ENCODE measurements around the gene CREBL2.
"Not testable (repeated sequence)": the region's sequence is repeated elsewhere in the genome, so short reads cannot be mapped to it uniquely, and the experiment has no call there.

Gene CREBL2

GRCh38 chr12:12636641-12637040 is 25.0 kb downstream of the CREBL2 start:
- DNase-seq (ENCODE audit: low read depth): no peak

GRCh38 chr12:12639995-12640394 is 28.3 kb downstream of the CREBL2 start:
- not testable (repeated sequence) for DNase-seq (ENCODE audit: low read depth)

GRCh38 chr12:12641650-12642049 is 30.0 kb downstream of the CREBL2 start:
- no peak for DNase-seq (ENCODE audit: low read depth)

DNA sequence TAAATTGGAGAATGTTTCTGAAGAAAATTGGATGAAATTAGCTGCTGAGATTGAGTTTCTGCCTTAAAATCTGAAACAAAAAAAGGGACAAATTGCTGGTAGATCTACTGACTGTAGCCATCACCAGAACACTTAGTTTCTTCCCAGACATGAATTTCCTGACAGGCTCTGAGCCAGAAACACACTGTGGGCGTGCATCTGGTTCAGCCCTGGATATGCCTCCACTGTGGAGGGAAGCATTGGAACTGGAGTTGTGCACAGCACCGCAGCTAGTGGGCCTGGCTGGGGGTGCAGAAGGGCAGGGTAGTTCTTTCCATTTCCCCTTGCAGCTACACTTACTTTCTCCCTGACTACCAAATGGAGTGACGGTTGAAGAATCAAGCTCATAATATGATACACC is 31.2 kb downstream of the CREBL2 start:
- no peak for DNase-seq (ENCODE audit: low read depth)

GRCh38 chr12:12645485-12645884 is 33.8 kb downstream of the CREBL2 start:
- DNase-seq (ENCODE audit: low read depth): peak; percentile 20

DNA sequence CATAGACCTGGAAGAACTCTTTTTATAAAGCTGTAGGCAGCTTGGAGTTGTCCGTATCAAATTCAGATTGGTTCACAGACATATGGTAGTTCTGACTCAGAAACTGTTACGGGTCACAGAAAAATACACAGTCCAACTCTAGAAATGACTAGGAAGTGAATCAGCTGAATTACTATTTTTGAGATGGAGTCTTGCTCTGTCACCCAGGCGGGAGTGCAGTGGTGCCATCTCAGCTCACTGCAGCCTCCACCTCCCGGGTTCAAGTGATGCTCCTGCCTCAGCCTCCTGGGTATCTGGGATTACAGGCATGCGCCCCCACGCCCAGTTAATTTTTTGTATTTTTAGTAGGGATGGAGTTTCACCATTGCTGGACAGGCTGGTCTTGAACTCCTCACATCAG is 34.3 kb downstream of the CREBL2 start:
- DNase-seq (ENCODE audit: low read depth): peak; percentile 51

- no peak for DNase-seq (ENCODE audit: low read depth)
These were observed 34.9 kb downstream of the CREBL2 start for GRCh38 chr12:12646483-12647072.

- no peak for DNase-seq (ENCODE audit: low read depth)
These were observed 36.6 kb downstream of the CREBL2 start for GRCh38 chr12:12648284-12648683.

DNA sequence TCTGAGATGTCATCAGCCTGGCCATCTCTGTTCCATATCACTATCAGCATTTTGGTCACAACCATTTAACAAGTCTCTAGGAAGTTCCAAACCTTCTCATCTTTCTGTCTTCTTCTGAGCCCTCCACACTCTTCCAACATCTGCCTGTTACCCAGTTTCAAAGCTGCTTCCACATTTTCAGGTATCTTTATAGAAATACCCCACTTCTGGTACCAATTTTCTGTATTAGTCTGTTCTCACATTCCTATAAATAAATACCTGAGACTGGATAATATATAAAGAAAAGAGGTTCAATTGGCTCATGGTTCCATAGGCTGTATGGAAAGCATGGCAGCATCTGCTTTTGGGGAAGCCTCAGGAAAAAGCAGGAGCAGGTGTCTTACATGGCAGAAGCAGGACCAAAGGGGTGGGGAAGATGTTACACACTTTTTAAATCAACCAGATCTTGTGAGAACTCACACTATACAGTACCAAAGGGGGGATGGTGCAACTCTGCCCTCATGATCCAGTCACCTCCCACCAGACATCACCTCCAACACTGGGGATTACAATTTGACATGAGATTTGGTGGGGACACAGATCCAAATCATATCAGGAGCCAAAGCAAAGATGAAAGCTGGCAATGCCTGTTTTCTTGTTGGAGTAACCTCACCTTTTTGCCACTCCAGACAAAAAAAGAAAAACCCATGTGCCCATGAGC is 37.4 kb downstream of the CREBL2 start:
- no peak for DNase-seq (ENCODE audit: low read depth)

- DNase-seq (ENCODE audit: low read depth): no peak
These were observed 40.1 kb downstream of the CREBL2 start for GRCh38 chr12:12651752-12652151.

DNA sequence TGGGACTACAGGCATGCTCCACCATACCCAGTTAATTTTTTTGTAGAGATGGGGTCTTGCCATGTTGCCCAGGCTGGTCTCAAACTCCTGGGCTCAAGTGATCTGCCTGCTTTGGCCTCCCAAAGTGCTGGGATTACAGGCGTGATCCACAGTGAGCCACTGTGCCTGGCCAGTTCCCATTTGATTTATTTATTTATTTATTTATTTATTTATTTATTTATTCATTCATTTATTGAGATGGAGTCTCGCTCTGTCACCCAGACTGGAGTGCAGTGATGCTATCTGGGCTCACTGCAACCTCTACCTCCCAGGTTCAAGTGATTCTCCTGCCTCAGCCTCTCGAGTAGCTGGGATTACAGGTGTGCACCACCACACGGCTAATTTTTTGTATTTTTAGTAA is 41.0 kb downstream of the CREBL2 start:
- not testable (repeated sequence) for DNase-seq (ENCODE audit: low read depth)

GRCh38 chr12:12653922-12654321 is 42.2 kb downstream of the CREBL2 start:
- no peak for DNase-seq (ENCODE audit: low read depth)

DNA sequence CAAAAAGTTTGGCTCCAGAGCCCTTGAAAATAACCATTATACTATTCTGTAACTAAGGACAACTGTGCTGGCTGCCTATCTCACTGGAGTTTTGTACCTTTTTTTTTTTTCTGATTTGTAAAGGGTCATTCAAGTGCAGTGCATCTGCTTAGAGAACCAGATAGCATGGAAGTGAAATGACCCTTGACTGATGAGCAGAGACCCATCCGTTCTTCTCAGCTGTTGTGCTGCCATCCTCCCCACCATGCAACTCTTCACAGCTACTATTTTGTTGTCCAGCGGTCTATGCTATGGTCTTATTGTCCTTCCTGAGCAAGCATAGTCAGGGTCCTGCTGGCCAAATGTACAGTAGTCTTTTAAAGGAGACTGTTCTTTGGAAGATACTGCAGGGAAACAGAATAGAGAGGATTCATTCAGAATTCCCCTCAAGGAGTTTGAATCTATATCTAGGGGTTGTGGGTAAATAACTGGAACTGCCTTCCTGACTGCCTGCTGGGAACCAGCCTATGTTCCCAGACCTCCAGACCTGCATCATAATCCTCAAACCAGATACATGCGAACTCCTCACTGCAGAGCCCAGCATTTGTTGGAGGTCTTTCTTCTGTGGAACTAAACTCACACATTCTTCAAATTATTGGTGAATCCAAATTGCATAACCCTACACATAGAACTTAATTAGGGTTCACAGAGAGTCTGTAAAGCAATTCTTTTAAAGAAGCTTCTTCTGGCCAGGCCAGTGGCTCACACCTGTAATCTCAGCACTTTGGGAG is 43.2 kb downstream of the CREBL2 start:
- DNase-seq (ENCODE audit: low read depth): no peak

GRCh38 chr12:12660201-12660600 is 48.5 kb downstream of the CREBL2 start:
- DNase-seq (ENCODE audit: low read depth): no peak

- peak; percentile 54 for DNase-seq (ENCODE audit: low read depth)
These were observed 49.6 kb downstream of the CREBL2 start for GRCh38 chr12:12661086-12661856.

GRCh38 chr12:12663644-12664294 is 52.1 kb downstream of the CREBL2 start:
- no peak for DNase-seq (ENCODE audit: low read depth)

- no peak for DNase-seq (ENCODE audit: low read depth)
These were observed 53.5 kb downstream of the CREBL2 start for GRCh38 chr12:12665194-12665593.

- no peak for DNase-seq (ENCODE audit: low read depth)
These were observed 56.3 kb downstream of the CREBL2 start for GRCh38 chr12:12668005-12668404.

DNA sequence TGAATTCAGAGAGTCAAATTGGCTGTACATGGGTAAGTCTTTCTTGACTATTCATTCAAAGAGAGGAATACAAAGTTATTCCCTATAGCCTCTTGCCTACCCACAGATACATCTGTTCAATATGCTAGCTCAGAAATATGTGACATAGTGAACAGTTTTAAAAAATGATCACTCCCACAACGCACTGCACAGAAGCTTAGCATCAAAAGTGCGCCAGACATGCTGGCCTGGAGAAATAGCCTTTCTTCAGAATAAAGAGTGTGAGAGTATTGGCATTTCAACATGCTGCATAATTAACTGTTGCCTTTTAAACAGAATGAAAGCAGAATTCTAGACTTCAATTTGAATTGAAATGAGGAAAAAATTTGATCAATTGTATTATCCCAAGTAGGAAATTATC is 57.3 kb downstream of the CREBL2 start:
- DNase-seq (ENCODE audit: low read depth): no peak

GRCh38 chr12:12671850-12672660 is 60.4 kb downstream of the CREBL2 start:
- DNase-seq (ENCODE audit: low read depth): peak; percentile 76

DNA sequence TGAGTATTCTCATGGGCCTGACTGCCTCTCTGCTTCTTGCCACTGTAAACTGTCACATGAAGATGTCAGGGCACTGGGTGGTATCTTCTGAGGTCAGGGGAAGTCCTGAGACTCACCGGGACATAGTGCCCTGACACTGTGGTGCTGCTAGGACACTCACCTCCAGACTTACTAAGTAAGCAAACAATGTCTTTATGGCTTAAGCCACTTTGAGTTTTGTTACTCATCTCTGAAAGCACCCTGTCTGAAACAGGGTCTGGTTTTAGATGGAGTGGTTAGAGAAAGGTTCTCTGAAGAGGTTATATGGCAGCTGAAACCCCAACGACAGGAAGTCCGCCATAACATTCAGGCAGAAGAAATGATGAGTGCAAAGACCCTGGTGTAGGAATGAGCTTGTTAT is 61.6 kb downstream of the CREBL2 start:
- DNase-seq (ENCODE audit: low read depth): no peak
